Large intestine (tissue), 3 donors: ENCODE data around the gene PACS2. TPM values are rescaled to one million over a fixed set of nuclear protein-coding genes. Genes with fewer than 3 reads are reported as not detected.
"Not testable (repeated sequence)": the region's sequence is repeated elsewhere in the genome, so short reads cannot be mapped to it uniquely, and the experiment has no call there.

Experiments used
- DNase-seq, 2 donors: peaks; one replicate each; pipeline versions ENCODE4 v3.0.0 to v3.0.0-alpha.2; 2013
- H3K27ac ChIP-seq: one replicate; pipeline ENCODE4 v1.5.1; 2013; ENCODE audit warnings: low read length
- H3K27me3 ChIP-seq: 2 replicates; pipeline ENCODE4 v1.6.1; 2013; ENCODE audit warnings: low read length; ENCODE audit not compliant: control insufficient read depth, insufficient read depth
- H3K36me3 ChIP-seq: 2 replicates; pipeline ENCODE4 v1.6.1; 2013; ENCODE audit warnings: low read length; ENCODE audit not compliant: control insufficient read depth, insufficient read depth
- H3K4me1 ChIP-seq: one replicate; pipeline ENCODE4 v1.6.1; 2013; ENCODE audit warnings: low read length; ENCODE audit not compliant: control insufficient read depth, insufficient read depth
- H3K4me3 ChIP-seq: one replicate; pipeline ENCODE4 v1.5.1; 2013; ENCODE audit warnings: low read length
- H3K9me3 ChIP-seq: one replicate; pipeline ENCODE4 v1.6.1; 2013; ENCODE audit warnings: mild to moderate bottlenecking, low read depth, low read length, moderate library complexity; ENCODE audit not compliant: control insufficient read depth
- WGBS: methylation state at CpG from one replicate; pipeline ENCODE4 v1.1.5; 2013; ENCODE audit warnings: low lambda C conversion rate; ENCODE audit not compliant: insufficient coverage; 5-methylcytosine and 5-hydroxymethylcytosine counted together
- polyA plus RNA-seq: library from polyadenylated mRNA; unstranded; fragments of 120-200 nt; gene quantifications from one replicate; pipeline ENCODE4 v1.2.1, GENCODE V29; 2013

Gene PACS2
- polyA plus RNA-seq, 1 donor, result 54.6 TPM

DNA sequence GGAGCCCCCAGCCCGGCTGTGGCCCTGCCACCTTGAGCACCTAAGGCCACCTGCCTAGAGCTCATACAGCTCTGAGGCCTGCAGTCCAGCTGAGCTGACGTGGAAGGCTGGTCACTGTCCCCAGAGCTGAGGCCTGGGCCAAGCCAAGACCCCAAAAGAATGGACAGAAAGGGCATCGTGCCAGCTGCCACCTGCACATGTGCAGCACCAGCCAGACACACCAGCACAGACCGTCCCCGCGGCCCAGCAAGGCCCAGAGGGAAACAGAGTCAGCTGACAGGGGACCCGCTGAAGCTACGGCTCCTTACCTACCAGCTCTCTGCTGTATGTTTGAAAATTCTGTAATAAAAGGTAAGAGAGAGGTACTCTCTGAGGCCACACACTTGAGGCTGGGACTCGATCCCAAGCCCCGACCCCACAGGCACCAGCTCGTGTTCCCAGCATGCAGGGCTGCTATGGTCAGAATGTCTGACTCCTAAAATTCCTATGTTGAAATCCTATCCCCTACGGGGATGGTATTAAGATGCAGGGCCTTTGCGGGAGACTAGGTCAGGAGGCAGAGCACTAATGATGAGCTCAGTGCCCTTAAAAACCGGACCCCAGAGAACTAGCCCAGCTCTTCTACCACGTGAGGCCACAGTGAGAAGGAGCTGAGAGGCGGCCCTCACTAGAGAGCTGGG, 39.1 kb upstream of the PACS2 start:
- DNase-seq, result no peak
- no CpG with 5 or more reads among the region's 16 CpGs for WGBS
- no peaks in the 10 kb centered on the region for H3K4me1 ChIP-seq
- H3K4me3 ChIP-seq, result no peak overlapping the region
- no peaks in the 10 kb centered on the region for H3K27me3 ChIP-seq
- H3K36me3 ChIP-seq, result peaks cover 4% of the 10 kb centered on the region
- no peaks in the 10 kb centered on the region for H3K9me3 ChIP-seq
- no peak overlapping the region for H3K27ac ChIP-seq

DNA sequence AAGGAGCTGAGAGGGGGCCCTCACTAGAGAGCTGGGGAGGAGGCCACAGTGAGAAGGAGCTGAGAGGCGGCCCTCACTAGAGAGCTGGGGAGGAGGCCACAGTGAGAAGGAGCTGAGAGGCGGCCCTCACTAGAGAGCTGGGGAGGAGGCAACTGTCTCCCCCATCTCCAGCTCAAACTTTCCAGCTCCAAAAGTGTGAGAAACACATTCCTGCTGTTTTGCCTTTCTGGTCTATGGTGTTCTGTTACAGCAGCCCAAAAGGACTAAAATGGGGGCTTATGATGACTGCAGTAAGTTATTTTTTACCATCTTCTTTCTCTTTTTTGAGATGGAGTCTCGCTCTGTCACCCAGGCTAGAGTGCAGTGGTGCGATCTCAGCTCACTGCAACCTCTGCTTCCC, 37.1 kb upstream of the PACS2 start:
- not testable (repeated sequence) for H3K36me3 ChIP-seq, H3K4me3 ChIP-seq, H3K27ac ChIP-seq, H3K4me1 ChIP-seq, H3K9me3 ChIP-seq, DNase-seq, H3K27me3 ChIP-seq
- no CpG with 5 or more reads among the region's 4 CpGs for WGBS

DNA sequence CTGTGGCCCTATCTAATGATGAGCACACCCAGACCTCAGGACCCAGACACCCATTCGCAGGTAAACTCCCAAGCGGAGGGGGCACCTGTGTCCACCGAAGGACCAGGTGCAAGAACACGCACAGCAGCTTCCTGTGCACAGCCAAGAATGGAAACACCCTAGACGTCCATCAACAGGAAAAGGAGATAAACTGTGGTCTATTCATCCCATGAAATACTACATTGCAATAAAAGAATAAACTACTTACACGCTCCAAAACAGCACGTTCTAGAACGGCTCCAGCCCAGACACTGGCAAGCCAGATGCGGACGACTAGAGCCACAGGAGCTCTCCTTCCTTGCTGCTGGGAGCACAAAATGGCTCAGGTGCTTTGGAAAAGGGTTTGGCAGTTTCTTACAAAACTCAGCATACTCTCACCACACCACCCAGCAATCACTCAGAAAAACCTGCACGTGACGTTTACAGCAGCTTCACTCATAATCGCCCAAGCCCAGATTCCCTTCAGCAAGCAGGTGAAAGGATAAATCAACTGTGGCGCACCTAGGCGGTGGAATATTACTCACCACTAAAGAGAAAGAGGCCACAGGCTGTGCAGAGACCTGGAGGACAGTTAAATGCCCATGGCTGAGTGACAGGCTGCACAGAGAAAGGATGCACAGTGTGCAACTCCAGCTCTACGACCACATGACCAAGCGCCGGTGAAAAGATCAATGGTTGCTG, 34.7 kb upstream of the PACS2 start:
- Histone ChIP-seq H3K4me3 (no peak overlapping the region), H3K4me1 (peaks cover 4% of the 10 kb centered on the region), H3K36me3 (peaks cover 9% of the 10 kb centered on the region), H3K9me3 (no peaks in the 10 kb centered on the region), H3K27me3 (no peaks in the 10 kb centered on the region), H3K27ac (no peak overlapping the region)
- no CpG with 5 or more reads among the region's 18 CpGs for WGBS
- DNase-seq, result no peak

DNA sequence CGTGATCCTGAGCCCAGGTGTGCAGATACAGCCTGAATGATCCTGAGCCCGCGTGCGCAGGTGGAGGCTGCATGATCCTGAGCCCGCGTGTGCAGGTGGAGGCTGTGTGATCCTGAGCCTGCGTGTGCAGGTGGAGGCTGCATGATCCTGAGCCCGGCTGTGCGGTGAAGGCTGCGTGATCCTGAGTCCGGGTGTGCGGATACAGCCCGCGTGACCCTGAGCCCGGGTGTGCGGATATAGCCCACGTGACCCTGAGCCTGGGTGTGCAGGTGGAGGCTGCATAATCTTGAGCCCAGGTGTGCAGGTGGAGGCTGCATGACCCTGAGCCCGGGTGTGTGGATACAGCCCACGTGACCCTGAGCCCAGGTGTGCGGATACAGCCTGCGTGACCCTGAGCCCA, 34.0 kb upstream of the PACS2 start:
- no CpG with 5 or more reads among the region's 21 CpGs for WGBS
- DNase-seq, result no peak
- Histone ChIP-seq H3K4me1 (peaks cover 4% of the 10 kb centered on the region), H3K4me3 (no peak overlapping the region), H3K9me3 (no peaks in the 10 kb centered on the region), H3K27ac (no peak overlapping the region), H3K27me3 (no peaks in the 10 kb centered on the region), H3K36me3 (peaks cover 14% of the 10 kb centered on the region)

DNA sequence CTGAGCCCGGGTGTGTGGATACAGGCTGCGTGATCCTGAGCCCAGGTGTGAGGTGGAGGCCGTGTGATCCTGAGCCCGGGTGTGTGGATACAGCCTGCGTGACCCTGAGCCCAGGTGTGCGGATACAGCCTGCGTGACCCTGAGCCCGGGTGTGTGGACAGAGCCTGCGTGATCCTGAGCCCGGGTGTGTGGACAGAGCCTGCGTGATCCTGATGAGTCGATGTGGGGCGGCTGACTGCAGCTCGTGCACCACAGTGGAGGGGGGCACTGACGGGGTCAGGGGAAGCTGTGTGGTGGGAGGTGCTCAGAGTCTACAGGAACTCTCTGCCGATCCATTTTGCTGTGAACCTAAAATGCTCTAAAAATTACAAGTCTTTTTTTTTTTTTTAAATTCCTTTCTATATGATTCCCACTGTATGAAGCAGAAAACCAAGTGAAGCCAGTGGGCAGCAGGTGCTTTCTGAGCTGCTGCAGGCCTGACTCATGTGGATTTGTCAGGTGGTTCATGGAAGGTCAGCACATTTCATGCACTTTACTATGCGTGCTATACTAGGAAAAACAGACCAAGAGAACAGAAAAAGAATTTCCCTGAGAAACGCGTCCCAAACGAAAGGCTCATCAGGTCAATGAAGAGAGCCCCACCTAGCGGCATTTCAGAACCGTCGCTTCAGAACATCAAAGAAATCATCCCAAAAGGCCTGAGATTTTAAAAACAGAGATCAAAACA, 33.0 kb upstream of the PACS2 start:
- no CpG with 5 or more reads among the region's 23 CpGs for WGBS
- peak; percentile 29 to 45 for DNase-seq

DNA sequence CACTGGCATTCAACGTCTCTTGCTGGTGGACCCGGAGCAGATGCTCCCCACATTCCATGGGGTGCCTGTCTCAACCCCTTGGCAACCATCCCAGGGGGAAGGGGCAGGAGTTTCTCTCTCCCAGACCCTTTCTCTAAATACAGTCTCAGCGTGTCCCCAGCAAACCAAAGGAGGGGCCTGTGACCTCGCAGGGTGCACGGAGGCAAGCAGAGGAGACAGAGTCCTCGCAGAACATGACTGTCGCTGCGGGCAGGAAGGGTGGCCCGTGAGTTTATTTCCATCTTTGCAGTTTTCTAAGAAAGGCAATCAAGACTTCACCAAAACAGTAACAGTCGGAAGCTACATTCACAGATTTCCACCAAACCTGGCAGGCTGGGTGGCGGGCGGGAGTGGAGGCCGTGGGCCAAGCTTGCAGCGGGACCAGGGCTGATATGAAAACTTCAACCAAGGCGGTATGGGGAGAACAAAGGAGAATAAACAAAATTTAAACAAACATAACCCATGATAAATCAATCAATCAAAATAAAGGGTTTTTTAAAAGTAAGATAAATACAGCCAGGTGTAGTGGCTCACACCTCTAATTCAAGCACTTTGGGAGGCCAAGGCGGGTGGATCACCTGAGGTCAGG, 32.3 kb upstream of the PACS2 start:
- DNase-seq, result no peak
- Histone ChIP-seq H3K36me3 (peaks cover 17% of the 10 kb centered on the region), H3K27ac (no peak overlapping the region), H3K27me3 (no peaks in the 10 kb centered on the region), H3K4me1 (peaks cover 4% of the 10 kb centered on the region), H3K9me3 (no peaks in the 10 kb centered on the region), H3K4me3 (no peak overlapping the region)
- WGBS, result 40% methylated on average over 1 of the region's 16 CpGs

More for the DNA sequence above, 33.0 kb upstream of the PACS2 start:
- no peak overlapping the region for H3K27ac ChIP-seq
- no peak overlapping the region for H3K4me3 ChIP-seq
- H3K27me3 ChIP-seq, result no peaks in the 10 kb centered on the region
- H3K9me3 ChIP-seq, result no peaks in the 10 kb centered on the region
- peaks cover 4% of the 10 kb centered on the region for H3K4me1 ChIP-seq
- H3K36me3 ChIP-seq, result peaks cover 17% of the 10 kb centered on the region

DNA sequence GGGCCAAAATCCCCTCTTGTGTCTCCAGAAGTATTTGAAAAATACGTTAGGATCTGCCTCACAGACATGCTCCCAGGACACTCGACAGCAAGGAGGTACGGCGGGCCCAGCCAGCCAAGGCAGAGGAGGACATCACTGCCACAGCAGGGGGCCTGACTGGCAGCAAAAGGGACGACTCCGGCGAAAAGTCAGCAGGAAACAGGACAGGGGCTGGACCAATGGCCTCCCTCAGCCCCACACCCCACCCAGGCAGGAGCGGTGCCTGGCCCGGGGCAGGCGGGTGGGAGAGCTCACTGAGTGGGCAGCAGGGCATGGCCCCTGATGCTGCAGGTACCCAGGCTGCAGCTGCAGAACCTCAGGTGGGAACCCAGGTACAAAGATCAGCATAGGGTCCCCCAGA, 31.5 kb upstream of the PACS2 start:
- Histone ChIP-seq H3K4me3 (no peak overlapping the region), H3K27ac (no peak overlapping the region), H3K4me1 (peaks cover 4% of the 10 kb centered on the region), H3K36me3 (peaks cover 17% of the 10 kb centered on the region), H3K9me3 (no peaks in the 10 kb centered on the region), H3K27me3 (no peaks in the 10 kb centered on the region)
- no CpG with 5 or more reads among the region's 10 CpGs for WGBS
- no peak for DNase-seq

DNA sequence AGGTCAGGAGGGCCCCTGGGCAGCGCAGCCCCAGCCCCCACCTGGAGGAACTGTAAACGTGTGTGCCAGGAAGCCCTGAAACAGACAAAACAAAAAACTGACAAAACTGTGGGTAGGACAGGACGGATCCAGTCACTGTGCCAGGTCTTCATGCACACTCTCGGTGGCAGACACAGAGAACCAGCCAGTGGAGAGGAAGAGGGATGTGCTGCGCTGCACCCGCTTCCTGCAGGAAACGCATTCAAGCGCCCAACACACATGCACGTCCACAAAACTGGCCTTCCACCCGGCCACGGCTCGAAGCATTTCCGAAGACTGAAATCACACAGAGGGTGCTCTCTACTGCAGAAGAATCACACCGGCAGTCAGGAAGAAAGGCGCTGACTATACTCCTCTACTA, 30.6 kb upstream of the PACS2 start:
- no peaks in the 10 kb centered on the region for H3K9me3 ChIP-seq
- H3K27me3 ChIP-seq, result no peaks in the 10 kb centered on the region
- no peak for DNase-seq
- H3K4me1 ChIP-seq, result peaks cover 4% of the 10 kb centered on the region
- peaks cover 17% of the 10 kb centered on the region for H3K36me3 ChIP-seq
- no peak overlapping the region for H3K27ac ChIP-seq
- WGBS, result no CpG with 5 or more reads among the region's 15 CpGs
- no peak overlapping the region for H3K4me3 ChIP-seq

DNA sequence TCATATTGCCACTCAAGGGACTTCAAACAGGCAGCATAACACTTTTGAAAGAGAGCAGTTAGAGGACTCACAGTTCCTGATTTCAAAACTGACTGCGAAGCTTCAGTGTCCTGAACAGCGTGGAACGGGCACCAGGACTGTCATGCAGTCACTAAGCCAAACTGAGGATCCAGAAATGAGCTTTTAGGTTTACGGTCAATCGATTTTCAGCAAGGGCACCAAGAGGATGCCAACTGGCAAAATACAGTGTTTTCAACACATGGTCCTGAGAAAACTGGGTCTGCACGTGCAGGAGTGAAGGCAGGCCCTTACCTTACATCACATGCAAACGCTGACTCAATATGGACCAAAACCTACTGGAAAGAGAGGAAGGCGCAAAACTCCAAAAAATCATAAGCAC, 29.4 kb upstream of the PACS2 start:
- H3K27ac ChIP-seq, result no peak overlapping the region
- H3K9me3 ChIP-seq, result no peaks in the 10 kb centered on the region
- no CpG with 5 or more reads among the region's 8 CpGs for WGBS
- H3K4me3 ChIP-seq, result no peak overlapping the region
- H3K4me1 ChIP-seq, result peaks cover 4% of the 10 kb centered on the region
- DNase-seq, result no peak
- H3K27me3 ChIP-seq, result no peaks in the 10 kb centered on the region
- H3K36me3 ChIP-seq, result peaks cover 14% of the 10 kb centered on the region

DNA sequence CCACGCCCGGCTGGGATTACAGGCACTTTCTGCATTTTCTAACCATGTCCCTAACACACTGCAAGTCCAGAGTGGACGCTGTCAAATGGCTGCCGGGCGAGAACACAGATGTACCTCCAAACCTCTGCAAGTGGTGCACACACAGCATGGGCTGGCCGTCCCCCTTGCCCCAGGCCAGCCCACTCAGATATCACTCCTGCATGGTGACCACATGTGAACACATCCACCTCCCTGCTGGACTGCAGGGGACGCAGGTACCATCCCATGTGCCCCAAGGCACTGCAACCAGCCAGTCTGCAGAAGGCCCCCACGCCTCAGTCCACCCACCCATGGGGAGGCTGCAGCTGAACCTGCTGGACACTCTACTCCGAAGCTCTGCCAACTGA, 27.8 kb upstream of the PACS2 start:
- Histone ChIP-seq H3K9me3 (no peaks in the 10 kb centered on the region), H3K4me3 (no peak overlapping the region), H3K27ac (no peak overlapping the region), H3K36me3 (peaks cover 13% of the 10 kb centered on the region), H3K27me3 (no peaks in the 10 kb centered on the region), H3K4me1 (no peaks in the 10 kb centered on the region)
- DNase-seq, result no peak
- no CpG with 5 or more reads among the region's 9 CpGs for WGBS
